Fibroblast of lung (primary cell): ENCODE data around the gene CLASP1. TPM values are rescaled to one million over a fixed set of nuclear protein-coding genes. Genes with fewer than 3 reads are reported as not detected.

Source experiments
- DNase-seq, 2 donors: peaks; one replicate each; pipeline versions ENCODE4 v3.0.0 to v3.0.0-alpha.2; 2010; ENCODE audit warnings: low read depth in 2 of 2
- H2AFZ ChIP-seq: 2 replicates; pipeline ENCODE4 v1.5.1; 2012; ENCODE audit warnings: low read length, control low read depth, inconsistent platforms
- H3K27ac ChIP-seq: 2 replicates; pipeline ENCODE4 v1.5.1; 2011; ENCODE audit warnings: low read length, control low read depth; ENCODE audit not compliant: insufficient read depth
- H3K27me3 ChIP-seq: 2 replicates; pipeline ENCODE4 v1.5.1; 2011; ENCODE audit warnings: mild to moderate bottlenecking, low read length; ENCODE audit not compliant: control insufficient read depth, insufficient read depth
- H3K36me3 ChIP-seq: 2 replicates; pipeline ENCODE4 v1.5.1; 2011; ENCODE audit warnings: low read length; ENCODE audit not compliant: control insufficient read depth, insufficient read depth
- H3K4me1 ChIP-seq: 2 replicates; pipeline ENCODE4 v1.5.1; 2011; ENCODE audit warnings: low read length; ENCODE audit not compliant: control insufficient read depth, insufficient read depth; ENCODE audit errors: extremely low read depth
- H3K4me2 ChIP-seq: 2 replicates; pipeline ENCODE4 v1.5.1; 2011; ENCODE audit warnings: low read length, control low read depth; ENCODE audit not compliant: insufficient read depth; ENCODE audit errors: extremely low read depth
- H3K4me3 ChIP-seq, 4 experiments: fragments of 200-600 bp in 1 of 4; sonication (generic) in 1 of 4; replicated peaks in 1 of 4; 2 replicates each; pipeline ENCODE4 v1.5.1; 2011 to 2016; ENCODE audit warnings: low read length in 4 of 4, low read depth in 3 of 4, mild to moderate bottlenecking in 3 of 4, control low read depth in 2 of 4, inconsistent platforms in 1 of 4, mixed read lengths in 1 of 4; ENCODE audit not compliant: insufficient read depth in 1 of 4; ENCODE audit errors: control extremely low read depth in 1 of 4
- H3K79me2 ChIP-seq: 2 replicates; pipeline ENCODE4 v1.5.1; 2012; ENCODE audit warnings: mild to moderate bottlenecking, low read length, inconsistent platforms; ENCODE audit not compliant: control insufficient read depth, insufficient read depth
- H3K9ac ChIP-seq: 2 replicates; pipeline ENCODE4 v1.5.1; 2011; ENCODE audit warnings: mild to moderate bottlenecking, low read length, control low read depth; ENCODE audit not compliant: insufficient read depth
- H3K9me3 ChIP-seq: 2 replicates; pipeline ENCODE4 v1.5.1; 2012; ENCODE audit warnings: low read depth, low read length; ENCODE audit not compliant: control insufficient read depth, insufficient read depth
- H4K20me1 ChIP-seq: 2 replicates; pipeline ENCODE4 v1.5.1; 2011; ENCODE audit warnings: low read length; ENCODE audit not compliant: control insufficient read depth, insufficient read depth; ENCODE audit errors: extremely low read depth
- CTCF ChIP-seq, 2 donors: IDR thresholded peaks in 1 of 2; conservative IDR thresholded peaks in 1 of 2; 1 replicate in 1 of 2; 2 replicates in 1 of 2; pipeline ENCODE4 v1.5.1; 2011 to 2012; ENCODE audit warnings: low read length in 2 of 2, control low read depth in 1 of 2, inconsistent platforms in 1 of 2, low read depth in 1 of 2, mild to moderate bottlenecking in 1 of 2
- EZH2 ChIP-seq: IDR thresholded peaks from 2 replicates; pipeline ENCODE4 v1.5.1; 2012; ENCODE audit warnings: low read length, control low read depth, mild to moderate bottlenecking; ENCODE audit errors: missing control alignments
- polyA plus RNA-seq, 2 donors: library from polyadenylated mRNA; depleted of rRNA in 1 of 2; stranded (reverse) in 1 of 2; unstranded in 1 of 2; fragments of >200 nt; gene quantifications; 2 replicates each; pipeline ENCODE4 v1.2.1, GENCODE V29; 2011 to 2012; ENCODE audit warnings: missing spikeins in 1 of 2
- total RNA-seq: library from RNA; depleted of rRNA; stranded (reverse); fragments of >200 nt; gene quantifications from 2 replicates; pipeline ENCODE4 v1.2.1, GENCODE V29; 2014

Gene CLASP1
- total and polyA plus RNA-seq, 2 donors (not counting 1 experiment from before 2014, with no cell fraction given), result 6.0 to 48.4 TPM

GRCh38 chr2:121360566-121361300 lies 288.5 kb downstream of the CLASP1 start:
- Histone ChIP-seq H3K4me1 (peaks cover 18% of the 10 kb centered on the region), H3K9me3 (no peaks in the 10 kb centered on the region), H2AFZ (no peak overlapping the region), H3K4me2 (peak overlapping the region; percentile 11), H3K9ac (no peak overlapping the region), H3K79me2 (no peaks in the 10 kb centered on the region), H3K36me3 (peaks cover 13% of the 10 kb centered on the region), H3K27ac (no peak overlapping the region), H3K4me3 (no peak overlapping the region), H3K27me3 (no peaks in the 10 kb centered on the region), H4K20me1 (no peaks in the 10 kb centered on the region)
- TF ChIP-seq CTCF (conservative IDR thresholded peaks at IDR 0.05 in 1 of 2, IDR thresholded peaks at IDR 0.05 in 1 of 2; ENCODE audit: low read depth in 1 of 2, low read length in 2 of 2), result no peak
- no peak for TF ChIP-seq EZH2
- peak; percentile 66 to 94 for DNase-seq

GRCh38 chr2:121359716-121360565 lies 289.3 kb downstream of the CLASP1 start:
- Histone ChIP-seq H2AFZ (no peak overlapping the region), H3K27ac (no peak overlapping the region), H3K36me3 (peaks cover 12% of the 10 kb centered on the region), H3K4me3 (no peak overlapping the region), H3K4me2 (no peak overlapping the region), H3K9me3 (no peaks in the 10 kb centered on the region), H3K27me3 (no peaks in the 10 kb centered on the region), H4K20me1 (no peaks in the 10 kb centered on the region), H3K9ac (no peak overlapping the region), H3K4me1 (peaks cover 17% of the 10 kb centered on the region), H3K79me2 (no peaks in the 10 kb centered on the region)
- TF ChIP-seq EZH2 (no peak), CTCF (conservative IDR thresholded peaks at IDR 0.05 in 1 of 2, IDR thresholded peaks at IDR 0.05 in 1 of 2; ENCODE audit: low read depth in 1 of 2, low read length in 2 of 2) (no peak)
- DNase-seq, result no peak

- TF ChIP-seq EZH2 (no peak), CTCF (conservative IDR thresholded peaks at IDR 0.05 in 1 of 2, IDR thresholded peaks at IDR 0.05 in 1 of 2; ENCODE audit: low read depth in 1 of 2, low read length in 2 of 2) (no peak)
- H3K36me3 ChIP-seq, result peaks cover 12% of the 10 kb centered on the region
Measured at GRCh38 chr2:121359170-121359569, 290.1 kb downstream of the CLASP1 start.

More at GRCh38 chr2:121359170-121359569, 290.1 kb downstream of the CLASP1 start:
- Histone ChIP-seq H3K4me1 (peaks cover 14% of the 10 kb centered on the region), H3K27ac (no peak overlapping the region), H3K9me3 (no peaks in the 10 kb centered on the region), H3K4me3 (no peak overlapping the region), H4K20me1 (no peaks in the 10 kb centered on the region), H2AFZ (no peak overlapping the region), H3K27me3 (no peaks in the 10 kb centered on the region), H3K79me2 (no peaks in the 10 kb centered on the region), H3K9ac (no peak overlapping the region), H3K4me2 (no peak overlapping the region)
- DNase-seq, result no peak
